Mesodermal cell (in vitro differentiated cells): ENCODE results near the gene SEC14L6.

Experiments
- H3K27ac ChIP-seq: 2 replicates; pipeline ENCODE4 v1.7.0; 2013; ENCODE audit warnings: mild to moderate bottlenecking, low read depth, low read length, moderate library complexity; ENCODE audit not compliant: severe bottlenecking
- H3K36me3 ChIP-seq: 2 replicates; pipeline ENCODE4 v1.7.1; 2013; ENCODE audit warnings: mild to moderate bottlenecking, low read length, moderate library complexity; ENCODE audit not compliant: control insufficient read depth, insufficient read depth
- H3K4me1 ChIP-seq: one replicate; pipeline ENCODE4 v1.7.1; 2013; ENCODE audit warnings: mild to moderate bottlenecking, low read length; ENCODE audit not compliant: insufficient read depth, control insufficient read depth, poor library complexity, severe bottlenecking
- H3K4me3 ChIP-seq: 2 replicates; pipeline ENCODE4 v1.7.0; 2013; ENCODE audit warnings: low read length, control low read depth, mild to moderate bottlenecking; ENCODE audit not compliant: insufficient read depth, poor library complexity, severe bottlenecking; ENCODE audit errors: extremely low read depth
- H3K9me3 ChIP-seq: 2 replicates; pipeline ENCODE4 v1.7.1; 2013; ENCODE audit warnings: mild to moderate bottlenecking, low read length, moderate library complexity; ENCODE audit not compliant: control insufficient read depth
- WGBS, 2 experiments: methylation state at CpG; one replicate each; pipeline ENCODE4 v1.1.5; 2013; ENCODE audit warnings: missing lambda C conversion rate in 2 of 2; ENCODE audit not compliant: insufficient coverage in 2 of 2; 5-methylcytosine and 5-hydroxymethylcytosine counted together

The SEC14L6 gene

GRCh38 chr22:30537083-30537731 is 9.3 kb downstream of the SEC14L6 start:
- 72 to 83% methylated on average over 8 to 9 of the region's 9 CpGs for WGBS, 2 experiments
- Histone ChIP-seq H3K4me3 (no peak overlapping the region), H3K4me1 (no peaks in the 10 kb centered on the region)

GRCh38 chr22:30535182-30535581 is 11.4 kb downstream of the SEC14L6 start:
- Histone ChIP-seq H3K36me3 (no peaks in the 10 kb centered on the region), H3K27ac (no peak overlapping the region), H3K9me3 (no peaks in the 10 kb centered on the region), H3K4me1 (no peaks in the 10 kb centered on the region), H3K4me3 (no peak overlapping the region)
- WGBS, 2 experiments = 88 to 97% methylated on average over 3 to 4 of the region's 4 CpGs

More at GRCh38 chr22:30537083-30537731, 9.3 kb downstream of the SEC14L6 start:
- no peaks in the 10 kb centered on the region for H3K36me3 ChIP-seq
- H3K9me3 ChIP-seq = no peaks in the 10 kb centered on the region
- H3K27ac ChIP-seq = no peak overlapping the region

DNA sequence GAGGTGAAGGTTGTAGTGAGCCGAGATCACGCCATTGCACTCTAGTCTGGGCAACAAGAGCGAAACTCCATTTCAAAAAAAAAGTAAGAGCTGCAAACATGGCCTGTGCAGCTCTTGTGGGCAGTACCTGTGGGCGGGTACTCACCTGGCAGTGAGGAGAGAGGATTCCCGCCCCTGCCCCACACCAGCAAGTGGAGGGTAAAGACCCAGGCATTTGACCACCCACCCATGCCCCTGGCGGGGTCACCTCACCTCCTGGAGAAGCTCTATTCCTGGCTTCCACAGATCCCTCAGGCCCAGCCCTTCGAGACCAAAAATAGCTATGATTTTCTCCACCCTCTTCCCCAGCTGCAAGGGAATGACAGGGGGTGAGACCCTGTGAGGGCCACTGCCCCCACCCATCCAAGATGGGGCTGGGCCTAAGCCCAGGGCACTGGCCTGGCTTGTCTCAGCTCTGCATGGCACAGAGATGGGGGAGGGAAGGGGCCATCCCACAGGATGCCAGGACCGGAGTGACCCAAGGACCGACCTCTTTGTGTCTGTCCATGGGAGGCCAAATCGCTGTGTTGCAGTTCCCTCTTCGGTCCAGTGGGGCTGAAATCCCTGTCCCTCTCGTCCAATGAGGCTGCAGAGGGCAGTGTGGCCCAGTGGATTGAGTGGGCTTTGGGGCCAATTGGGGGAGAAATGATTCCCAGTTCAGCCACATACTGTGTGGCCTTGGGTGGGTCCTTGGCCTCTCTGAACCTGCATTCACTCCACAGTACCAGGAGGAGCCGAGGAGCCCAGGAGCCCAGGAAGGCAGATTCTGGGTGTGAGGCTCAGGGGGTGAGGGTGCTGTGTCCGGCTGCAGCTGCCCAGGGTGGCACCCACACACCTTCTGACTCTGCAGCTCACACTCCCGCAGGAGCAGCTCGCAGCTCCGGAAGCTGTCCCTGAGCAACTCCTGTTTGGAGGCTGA is 14.6 kb downstream of the SEC14L6 start:
- H3K4me3 ChIP-seq = no peak overlapping the region
- 88 to 90% methylated on average over 13 to 16 of the region's 17 CpGs for WGBS, 2 experiments
- H3K27ac ChIP-seq = no peak overlapping the region
- no peaks in the 10 kb centered on the region for H3K4me1 ChIP-seq
- H3K9me3 ChIP-seq = no peaks in the 10 kb centered on the region
- H3K36me3 ChIP-seq = no peaks in the 10 kb centered on the region

DNA sequence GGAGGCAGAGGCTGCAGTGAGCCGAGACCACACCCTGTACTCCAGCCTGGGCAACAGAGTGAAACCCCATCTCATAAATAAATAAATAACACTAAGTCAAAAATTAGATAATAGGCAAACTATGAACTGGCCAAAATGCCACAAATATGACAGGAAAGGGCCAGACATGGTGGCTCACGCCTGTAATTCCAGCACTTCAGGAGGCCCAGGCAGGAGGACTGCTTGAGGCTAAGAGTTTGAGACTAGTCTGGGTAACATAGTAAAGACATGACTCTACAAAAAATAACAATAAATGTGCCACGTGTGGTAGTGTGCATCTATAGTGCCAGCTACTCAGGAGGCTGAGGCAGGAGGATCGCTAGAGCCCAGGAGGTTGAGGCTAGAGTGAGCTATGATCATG is 19.9 kb downstream of the SEC14L6 start:
- H3K4me1 ChIP-seq = no peaks in the 10 kb centered on the region
- no peaks in the 10 kb centered on the region for H3K9me3 ChIP-seq
- no peaks in the 10 kb centered on the region for H3K36me3 ChIP-seq
- 83 to 100% methylated on average over 2 of the region's 4 CpGs for WGBS, 2 experiments
- no peak overlapping the region for H3K4me3 ChIP-seq
- H3K27ac ChIP-seq = no peak overlapping the region

- H3K36me3 ChIP-seq = no peaks in the 10 kb centered on the region
- no peak overlapping the region for H3K27ac ChIP-seq
- 87 to 96% methylated on average over 4 to 6 of the region's 8 CpGs for WGBS, 2 experiments
- H3K4me1 ChIP-seq = no peaks in the 10 kb centered on the region
- no peak overlapping the region for H3K4me3 ChIP-seq
- no peaks in the 10 kb centered on the region for H3K9me3 ChIP-seq
Observed at GRCh38 chr22:30523646-30524489, 22.7 kb downstream of the SEC14L6 start.

GRCh38 chr22:30521368-30522156 is 25.0 kb downstream of the SEC14L6 start:
- no peak overlapping the region for H3K27ac ChIP-seq
- H3K36me3 ChIP-seq = no peaks in the 10 kb centered on the region
- H3K4me1 ChIP-seq = no peaks in the 10 kb centered on the region
- H3K9me3 ChIP-seq = no peaks in the 10 kb centered on the region
- WGBS, 2 experiments = 64 to 69% methylated on average over 2 to 4 of the region's 5 CpGs
- H3K4me3 ChIP-seq = no peak overlapping the region

- no peak overlapping the region for H3K4me3 ChIP-seq
- WGBS, 2 experiments = 92 to 93% methylated on average over 2 to 6 of the region's 7 CpGs
- H3K9me3 ChIP-seq = no peaks in the 10 kb centered on the region
- no peaks in the 10 kb centered on the region for H3K4me1 ChIP-seq
- no peak overlapping the region for H3K27ac ChIP-seq
- H3K36me3 ChIP-seq = no peaks in the 10 kb centered on the region
Observed at GRCh38 chr22:30519842-30520425, 26.6 kb downstream of the SEC14L6 start.

GRCh38 chr22:30516731-30517130 is 29.8 kb downstream of the SEC14L6 start:
- 80 to 88% methylated on average over 1 to 2 of the region's 5 CpGs for WGBS, 2 experiments

DNA sequence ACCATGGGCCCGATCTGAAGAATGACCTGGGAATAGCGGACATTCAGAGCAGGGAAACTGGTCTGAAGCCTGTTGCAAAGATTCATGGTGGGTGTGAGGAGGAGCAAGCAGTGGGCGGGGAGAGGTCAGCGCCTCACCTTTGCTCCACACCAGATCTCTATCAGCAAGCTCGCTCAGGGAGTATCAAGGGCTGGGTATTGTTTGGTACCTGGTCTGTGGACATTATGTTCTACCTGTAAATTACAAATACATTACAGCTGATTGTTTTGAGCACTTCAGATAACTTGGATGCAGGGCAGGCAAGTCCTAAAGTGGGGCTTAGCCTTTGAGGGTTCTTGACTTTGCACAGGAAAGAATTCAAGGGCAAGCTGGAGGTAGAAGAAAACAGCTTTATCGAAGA is 30.3 kb downstream of the SEC14L6 start:
- Histone ChIP-seq H3K4me3 (no peak overlapping the region), H3K27ac (no peak overlapping the region), H3K4me1 (no peaks in the 10 kb centered on the region), H3K9me3 (peaks cover 5% of the 10 kb centered on the region), H3K36me3 (no peaks in the 10 kb centered on the region)
- 92 to 93% methylated on average over 2 to 3 of the region's 6 CpGs for WGBS, 2 experiments

More at GRCh38 chr22:30516731-30517130, 29.8 kb downstream of the SEC14L6 start:
- Histone ChIP-seq H3K27ac (no peak overlapping the region), H3K4me3 (no peak overlapping the region), H3K9me3 (peaks cover 5% of the 10 kb centered on the region), H3K4me1 (no peaks in the 10 kb centered on the region), H3K36me3 (no peaks in the 10 kb centered on the region)
